HEK293T (cell line): ENCODE results near the gene SLC43A3.

ENCODE experiments used
- ARNT ChIP-seq: fragments of 450-650 bp; IDR thresholded peaks from 2 replicates; pipeline ENCODE4 v1.6.1; 2017; ENCODE audit warnings: mild to moderate bottlenecking
- BHLHE40 ChIP-seq: fragments of 450-650 bp; IDR thresholded peaks from 2 replicates; pipeline ENCODE4 v1.6.1; 2016; ENCODE audit warnings: mild to moderate bottlenecking, moderate library complexity, borderline replicate concordance
- FOXA1 ChIP-seq: fragments of 450-650 bp; IDR thresholded peaks from 2 replicates; pipeline ENCODE4 v1.6.1; 2016; ENCODE audit warnings: mild to moderate bottlenecking
- FOXK2 ChIP-seq: fragments of 450-650 bp; IDR thresholded peaks from 2 replicates; pipeline ENCODE4 v1.6.1; 2016; ENCODE audit warnings: mild to moderate bottlenecking
- FOXM1 ChIP-seq: fragments of 450-650 bp; IDR thresholded peaks from 2 replicates; pipeline ENCODE4 v1.6.1; 2017; ENCODE audit warnings: mild to moderate bottlenecking, borderline replicate concordance
- HDGF ChIP-seq: fragments of 450-650 bp; IDR thresholded peaks from 2 replicates; pipeline ENCODE4 v1.6.1; 2017; ENCODE audit warnings: antibody characterized with exemption, borderline replicate concordance
- L3MBTL2 ChIP-seq: fragments of 450-650 bp; conservative IDR thresholded peaks from 2 replicates; pipeline ENCODE4 v1.6.1; 2016; ENCODE audit warnings: mild to moderate bottlenecking
- LEF1 ChIP-seq: fragments of 450-650 bp; IDR thresholded peaks from 2 replicates; pipeline ENCODE4 v1.6.1; 2017; ENCODE audit warnings: mild to moderate bottlenecking, borderline replicate concordance
- NFRKB ChIP-seq: fragments of 450-650 bp; IDR thresholded peaks from 2 replicates; pipeline ENCODE4 v1.6.1; 2016; ENCODE audit warnings: mild to moderate bottlenecking, moderate library complexity
- PKNOX1 ChIP-seq: fragments of 450-650 bp; IDR thresholded peaks from 2 replicates; pipeline ENCODE4 v1.6.1; 2016
- SP1 ChIP-seq: fragments of 450-650 bp; IDR thresholded peaks from 2 replicates; pipeline ENCODE4 v1.6.1; 2017
- SUZ12 ChIP-seq: fragments of 450-650 bp; IDR thresholded peaks from 2 replicates; pipeline ENCODE4 v1.6.1; 2016; ENCODE audit warnings: mild to moderate bottlenecking
- TARDBP ChIP-seq: fragments of 450-650 bp; IDR thresholded peaks from 2 replicates; pipeline ENCODE4 v1.6.1; 2016
- ZNF384 ChIP-seq: fragments of 450-650 bp; IDR thresholded peaks from 2 replicates; pipeline ENCODE4 v1.6.1; 2016

- no peak for TF ChIP-seq NFRKB
- TF ChIP-seq FOXK2: no peak
- no peak for TF ChIP-seq SP1
- no peak for TF ChIP-seq SUZ12
- no peak for TF ChIP-seq PKNOX1
- TF ChIP-seq HDGF: no peak
- no peak for TF ChIP-seq TARDBP
- no peak for TF ChIP-seq FOXM1
- TF ChIP-seq LEF1: no peak
- TF ChIP-seq BHLHE40: no peak
- TF ChIP-seq ARNT: no peak
- TF ChIP-seq L3MBTL2: no peak
- TF ChIP-seq ZNF384: no peak
- TF ChIP-seq FOXA1: no peak
Measured at GRCh38 chr11:57421805-57422204, 5.1 kb downstream of the SLC43A3 start.
